H9 (cell line): ENCODE results near the gene MRPS18A. TPM values are rescaled to one million over a fixed set of nuclear protein-coding genes. Genes with fewer than 3 reads are reported as not detected.

Experiments used
- DNase-seq: peaks from one replicate; pipeline ENCODE4 v3.0.0-alpha.2; 2017
- H2AFZ ChIP-seq: one replicate; pipeline ENCODE4 v1.6.1; 2013; ENCODE audit warnings: mild to moderate bottlenecking, low read length, control low read depth, moderate library complexity
- H2AK5ac ChIP-seq: 2 replicates; pipeline ENCODE4 v1.6.1; 2013; ENCODE audit warnings: low read length, control low read depth, mixed read lengths; ENCODE audit not compliant: insufficient read length
- H2BK120ac ChIP-seq: one replicate; pipeline ENCODE4 v1.6.1; 2013; ENCODE audit warnings: low read depth, mild to moderate bottlenecking, low read length, control low read depth, inconsistent platforms; ENCODE audit not compliant: poor library complexity, severe bottlenecking
- H2BK12ac ChIP-seq: 2 replicates; pipeline ENCODE4 v1.6.1; 2013; ENCODE audit warnings: low read length, control low read depth, mixed read lengths, low read depth; ENCODE audit not compliant: insufficient read length
- H2BK15ac ChIP-seq: 2 replicates; pipeline ENCODE4 v1.6.1; 2013; ENCODE audit warnings: low read depth, low read length, control low read depth
- H2BK20ac ChIP-seq: one replicate; pipeline ENCODE4 v1.6.1; 2013; ENCODE audit warnings: low read depth, mild to moderate bottlenecking, low read length, control low read depth, inconsistent platforms; ENCODE audit not compliant: poor library complexity, severe bottlenecking
- H2BK5ac ChIP-seq: 2 replicates; pipeline ENCODE4 v1.6.1; 2013; ENCODE audit warnings: low read length, control low read depth, mixed read lengths; ENCODE audit not compliant: insufficient read length
- H3K14ac ChIP-seq: 2 replicates; pipeline ENCODE4 v1.6.1; 2013; ENCODE audit warnings: low read length, control low read depth; ENCODE audit not compliant: insufficient read depth
- H3K18ac ChIP-seq: 2 replicates; pipeline ENCODE4 v1.6.1; 2013; ENCODE audit warnings: low read depth, mild to moderate bottlenecking, mixed read lengths, low read length, control low read depth; ENCODE audit not compliant: insufficient read length
- H3K23ac ChIP-seq: 2 replicates; pipeline ENCODE4 v1.6.1; 2013; ENCODE audit warnings: low read length, control low read depth, mixed read lengths, low read depth; ENCODE audit not compliant: insufficient read length
- H3K23me2 ChIP-seq: 2 replicates; pipeline ENCODE4 v1.6.1; 2013; ENCODE audit warnings: low read depth, mild to moderate bottlenecking, mixed read lengths, low read length, control low read depth; ENCODE audit not compliant: insufficient read length, poor library complexity, severe bottlenecking
- H3K27ac ChIP-seq: 2 replicates; pipeline ENCODE4 v1.5.1; 2013; ENCODE audit warnings: low read length, control low read depth, mixed read lengths, low read depth; ENCODE audit not compliant: insufficient read length
- H3K27me3 ChIP-seq: 2 replicates; pipeline ENCODE4 v1.6.1; 2013; ENCODE audit warnings: low read length, control low read depth, inconsistent platforms; ENCODE audit not compliant: insufficient read depth
- H3K4ac ChIP-seq: 2 replicates; pipeline ENCODE4 v1.6.1; 2013; ENCODE audit warnings: low read depth, mild to moderate bottlenecking, control low read depth, inconsistent platforms, low read length, moderate library complexity
- H3K4me1 ChIP-seq: 2 replicates; pipeline ENCODE4 v1.6.1; 2013; ENCODE audit warnings: low read length, control low read depth, inconsistent platforms; ENCODE audit not compliant: insufficient read depth
- H3K4me2 ChIP-seq: 2 replicates; pipeline ENCODE4 v1.6.1; 2013; ENCODE audit warnings: low read length, control low read depth, mixed read lengths; ENCODE audit not compliant: insufficient read length, insufficient read depth
- H3K56ac ChIP-seq: 2 replicates; pipeline ENCODE4 v1.6.1; 2013; ENCODE audit warnings: low read depth, mild to moderate bottlenecking, mixed read lengths, low read length, control low read depth; ENCODE audit not compliant: insufficient read length
- H3K79me1 ChIP-seq: 2 replicates; pipeline ENCODE4 v1.6.1; 2013; ENCODE audit warnings: low read depth, mild to moderate bottlenecking, moderate library complexity, low read length, control low read depth, inconsistent platforms; ENCODE audit not compliant: insufficient read depth, poor library complexity, severe bottlenecking
- H3K79me2 ChIP-seq: 2 replicates; pipeline ENCODE4 v1.6.1; 2013; ENCODE audit warnings: low read length, control low read depth, inconsistent platforms; ENCODE audit not compliant: insufficient read depth
- H3K9ac ChIP-seq: 2 replicates; pipeline ENCODE4 v1.6.1; 2013; ENCODE audit warnings: low read length, control low read depth, mixed read lengths; ENCODE audit not compliant: insufficient read length; ENCODE audit errors: extremely low read depth
- H3K9me3 ChIP-seq: one replicate; pipeline ENCODE4 v1.6.1; 2013; ENCODE audit warnings: low read depth, low read length, inconsistent platforms; ENCODE audit not compliant: control insufficient read depth
- H3T11ph ChIP-seq: one replicate; pipeline ENCODE4 v1.6.1; 2013; ENCODE audit warnings: mild to moderate bottlenecking, low read length, control low read depth, inconsistent platforms
- H4K20me1 ChIP-seq: one replicate; pipeline ENCODE4 v1.6.1; 2013; ENCODE audit not compliant: control insufficient read depth, insufficient read length, insufficient read depth
- H4K5ac ChIP-seq: 2 replicates; pipeline ENCODE4 v1.6.1; 2013; ENCODE audit warnings: low read depth, mild to moderate bottlenecking, mixed read lengths, low read length, control low read depth; ENCODE audit not compliant: insufficient read length
- H4K8ac ChIP-seq: replicated peaks from 2 replicates; pipeline ENCODE4 v1.6.1; 2013; ENCODE audit warnings: low read length, control low read depth, mixed read lengths, low read depth; ENCODE audit not compliant: insufficient read length
- H4K91ac ChIP-seq: 2 replicates; pipeline ENCODE4 v1.6.1; 2013; ENCODE audit warnings: low read depth, mild to moderate bottlenecking, moderate library complexity, mixed read lengths, low read length, control low read depth; ENCODE audit not compliant: insufficient read length
- H3K27ac Mint-ChIP-seq, 3 experiments: 2 replicates in 2 of 3; 3 replicates in 1 of 3; pipeline ENCODE4 v1.8.0; 2020 to 2021; ENCODE audit warnings: mixed read lengths in 3 of 3, mild to moderate bottlenecking in 1 of 3, moderate library complexity in 1 of 3
- H3K27me3 Mint-ChIP-seq: 2 replicates; pipeline ENCODE4 v1.8.0; 2021; ENCODE audit warnings: low read depth, mild to moderate bottlenecking, moderate library complexity, mixed read lengths
- H3K36me3 Mint-ChIP-seq, 3 experiments: 2 replicates in 2 of 3; 3 replicates in 1 of 3; pipeline ENCODE4 v1.8.0; 2020 to 2021; ENCODE audit warnings: low read depth in 3 of 3, mixed read lengths in 3 of 3; ENCODE audit not compliant: insufficient read depth in 1 of 3
- H3K4me1 Mint-ChIP-seq, 2 experiments: 2 replicates each; pipeline ENCODE4 v1.8.0; 2020; ENCODE audit warnings: mixed read lengths in 2 of 2
- H3K4me3 Mint-ChIP-seq, 2 experiments: 2 replicates in 1 of 2; 3 replicates in 1 of 2; pipeline ENCODE4 v1.8.0; 2020 to 2021; ENCODE audit warnings: mild to moderate bottlenecking in 2 of 2, mixed read lengths in 2 of 2, moderate library complexity in 1 of 2
- H3K9me3 Mint-ChIP-seq, 2 experiments: 2 replicates in 1 of 2; 3 replicates in 1 of 2; pipeline ENCODE4 v1.8.0; 2020; ENCODE audit warnings: mild to moderate bottlenecking in 2 of 2, mixed read lengths in 2 of 2, moderate library complexity in 1 of 2
- CTCF ChIP-seq: fragments of 200-600 bp; sonication (generic); conservative IDR thresholded peaks from 3 replicates; pipeline ENCODE4 v1.8.0; 2021; ENCODE audit warnings: antibody characterized with exemption, mild to moderate bottlenecking
- WGBS: extraction: QIAGEN DNeasy Blood & Tissue Kit; methylation state at CpG from one replicate; pipeline ENCODE4 v1.1.7; 2013; ENCODE audit warnings: missing lambda C conversion rate, low lambda C conversion rate, mixed read lengths; ENCODE audit not compliant: insufficient read length; ENCODE audit errors: extremely low coverage; 5-methylcytosine and 5-hydroxymethylcytosine counted together
- total RNA-seq: library from RNA; stranded (reverse); gene quantifications from 2 replicates; pipeline ENCODE4 v1.2.1, GENCODE V29; 2021

The MRPS18A gene
- total RNA-seq, 1 experiment from 2014 or later = 65.1 TPM

- no peak overlapping the region for H2BK12ac ChIP-seq
- no peak overlapping the region for H2BK15ac ChIP-seq
- no peak overlapping the region for H3K56ac ChIP-seq
- no peak overlapping the region for H2BK20ac ChIP-seq
- no peak overlapping the region for H2AFZ ChIP-seq
- no peak overlapping the region for H3K4me2 ChIP-seq
- H4K20me1 ChIP-seq = no peaks in the 10 kb centered on the region
- peaks cover 4% of the 10 kb centered on the region for H3K4me1 ChIP-seq
- H3K4ac ChIP-seq = no peak overlapping the region
- no peak overlapping the region for H4K91ac ChIP-seq
- 0 out of 2 replicates have a peak overlapping the region, but pooled peaks have one; percentile 23 for H3K14ac ChIP-seq
- no peak overlapping the region for H3K18ac ChIP-seq
- DNase-seq = peak; percentile 42
- H2BK120ac ChIP-seq = no peak overlapping the region
- H3T11ph ChIP-seq = no peak overlapping the region
- H3K23ac ChIP-seq = no peak overlapping the region
- no peak overlapping the region for H2AK5ac ChIP-seq
- H3K4me3 Mint-ChIP-seq = no peak overlapping the region; a peak in 1 of 5 replicates
- H3K9me3 Mint-ChIP-seq = no peaks in the 10 kb centered on the region; a peak in 2 of 5 replicates
- H4K5ac ChIP-seq = no peak overlapping the region
- H2BK5ac ChIP-seq = no peak overlapping the region
- no peaks in the 10 kb centered on the region for H3K79me2 ChIP-seq
- H3K9me3 ChIP-seq = no peaks in the 10 kb centered on the region
- H4K8ac ChIP-seq = no peak overlapping the region
- H3K27ac Mint-ChIP-seq = peak overlapping the region; percentile 44 to 81 (median 81); a peak in 5 of 7 replicates
- no peak overlapping the region for H3K27ac ChIP-seq
- peaks cover 14 to 39% (median 36%) of the 10 kb centered on the region in 3 experiments for H3K36me3 Mint-ChIP-seq
- peaks cover 18% of the 10 kb centered on the region for H3K27me3 Mint-ChIP-seq
- TF ChIP-seq CTCF = no peak
- WGBS = no CpG with 5 or more reads among the region's 15 CpGs
- no peaks in the 10 kb centered on the region for H3K27me3 ChIP-seq
- peaks cover 32 to 39% of the 10 kb centered on the region in 2 experiments for H3K4me1 Mint-ChIP-seq
- no peak overlapping the region for H3K9ac ChIP-seq
- H3K79me1 ChIP-seq = no peaks in the 10 kb centered on the region
- H3K23me2 ChIP-seq = no peaks in the 10 kb centered on the region
Observed at GRCh38 chr6:43669050-43669921, 18.3 kb downstream of the MRPS18A start.
